DLD1 (cell line): ENCODE data around the gene B4GALT3.

Source experiments
- in situ Hi-C: cut with HindIII; loops from 2 replicates; pipeline ENCODE4 v1.10.0; 2017; ENCODE audit warnings: low sequenced_read_pairs

B4GALT3 gene

GRCh38 chr1:161132410-161133219 lies 44.7 kb downstream of the B4GALT3 start, which contains the start of gene DEDD:
Gene DEDD, minus strand, starts transcription at chr1:161132667. Its CDS starts 8,205 bp downstream, at chr1:161124462.
- in situ Hi-C loops = no loop called here

- in situ Hi-C loops = no loop called here
Measured at GRCh38 chr1:161131523-161132409, 45.5 kb downstream of the B4GALT3 start.

DNA sequence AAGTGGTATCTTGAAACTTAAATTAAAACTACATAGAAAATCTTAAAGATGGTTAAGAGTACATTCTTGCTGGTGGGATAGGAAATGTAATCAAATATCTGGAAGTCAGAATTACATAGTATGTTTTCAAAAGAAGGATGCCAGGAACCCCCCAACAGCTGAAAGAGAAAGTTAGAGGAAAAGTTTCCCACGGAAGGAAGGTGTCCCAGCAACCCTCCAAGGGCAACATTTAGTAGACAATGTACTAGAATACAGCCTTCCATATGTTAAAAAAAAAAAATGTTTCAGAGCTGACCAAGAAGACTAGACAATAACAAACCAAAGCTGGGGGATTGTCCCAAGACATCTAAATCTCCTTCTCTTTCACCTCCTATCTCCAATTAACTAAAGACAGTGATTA lies 47.0 kb downstream of the B4GALT3 start:
- in situ Hi-C loops = no loop called here

- in situ Hi-C loops = no loop called here
Measured at GRCh38 chr1:161128591-161129420, 48.5 kb downstream of the B4GALT3 start.

DNA sequence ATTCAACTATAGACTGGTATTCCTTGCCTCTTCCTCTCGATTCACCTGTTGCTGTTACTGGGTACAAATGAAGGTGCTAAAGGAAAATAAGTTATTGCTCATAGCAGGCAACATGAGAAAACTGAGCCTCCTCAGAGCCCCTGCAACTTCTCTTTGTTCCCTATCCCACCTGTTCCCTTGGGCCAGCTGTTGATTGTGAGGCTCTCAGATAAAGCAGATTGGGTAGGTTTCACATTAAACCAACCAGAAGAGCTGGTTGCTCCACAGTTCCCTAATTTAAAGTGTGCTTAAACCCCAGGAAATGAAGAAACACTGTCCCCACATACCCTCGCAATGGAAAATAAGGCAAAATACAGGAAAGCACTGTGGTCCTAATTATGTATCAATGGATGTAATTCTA lies 49.7 kb downstream of the B4GALT3 start:
- in situ Hi-C loops = no loop called here

DNA sequence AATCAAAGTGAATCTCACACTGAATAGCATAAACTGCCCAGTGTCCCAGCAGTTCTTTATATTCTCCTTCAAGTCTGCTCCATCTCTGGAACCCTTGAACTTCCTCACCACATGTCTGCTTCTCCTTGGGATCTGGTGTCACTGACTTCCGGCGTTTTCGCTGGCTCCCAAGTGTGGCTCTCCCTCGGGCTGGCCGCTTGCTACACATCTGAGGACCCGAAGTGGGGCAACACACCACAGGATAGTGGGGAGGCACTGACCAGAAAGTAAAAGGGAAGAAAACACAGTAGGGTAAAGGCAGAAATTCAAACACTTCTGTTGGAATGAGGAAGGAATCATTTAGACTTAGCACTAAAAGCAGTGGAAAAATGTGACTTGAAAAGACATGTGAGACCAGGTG lies 54.3 kb downstream of the B4GALT3 start:
- in situ Hi-C loops = no loop called here

GRCh38 chr1:161121834-161122233 lies 55.5 kb downstream of the B4GALT3 start:
- in situ Hi-C loops = no loop called here
